ENCODE results near the gene TPTE.
"Not testable (repeated sequence)": the region's sequence is repeated elsewhere in the genome, so short reads cannot be mapped to it uniquely, and the experiment has no call there.

Gene TPTE

GRCh38 chr21:10544376-10544775, 23.0 kb downstream of the TPTE start:
- H3K4me3 ChIP-seq (ENCODE audit: low read length), result not testable (repeated sequence)

GRCh38 chr21:10547868-10548267, 26.5 kb downstream of the TPTE start:
- H3K27me3 ChIP-seq (ENCODE audit: control insufficient read depth, insufficient read depth, low read length); DNase-seq (ENCODE audit: low read depth, low spot score); H3K4me3 ChIP-seq (ENCODE audit: low read length); H3K27ac ChIP-seq (ENCODE audit: low read length); H3K4me1 ChIP-seq (ENCODE audit: control insufficient read depth, insufficient read depth, low read length); H3K36me3 ChIP-seq (ENCODE audit: control insufficient read depth, insufficient read depth, low read length): not testable (repeated sequence)
- peaks cover 14% of the 10 kb centered on the region for H3K9me3 ChIP-seq (ENCODE audit: control insufficient read depth, insufficient read depth, low read length)
- no CpG with 5 or more reads among the region's 4 CpGs for WGBS (ENCODE audit: insufficient coverage, insufficient read length)

More at GRCh38 chr21:10544376-10544775, 23.0 kb downstream of the TPTE start:
- WGBS (ENCODE audit: insufficient coverage, insufficient read length), result no CpG with 5 or more reads among the region's 9 CpGs
- DNase-seq (ENCODE audit: low read depth, low spot score); H3K36me3 ChIP-seq (ENCODE audit: control insufficient read depth, insufficient read depth, low read length); H3K27me3 ChIP-seq (ENCODE audit: control insufficient read depth, insufficient read depth, low read length); H3K27ac ChIP-seq (ENCODE audit: low read length); H3K4me1 ChIP-seq (ENCODE audit: control insufficient read depth, insufficient read depth, low read length): not testable (repeated sequence)
- H3K9me3 ChIP-seq (ENCODE audit: control insufficient read depth, insufficient read depth, low read length), result peaks cover 16% of the 10 kb centered on the region

GRCh38 chr21:10548331-10548954, 27.1 kb downstream of the TPTE start:
- not testable (repeated sequence) for H3K27me3 ChIP-seq (ENCODE audit: control insufficient read depth, insufficient read depth, low read length); H3K36me3 ChIP-seq (ENCODE audit: control insufficient read depth, insufficient read depth, low read length); DNase-seq (ENCODE audit: low read depth, low spot score); H3K4me1 ChIP-seq (ENCODE audit: control insufficient read depth, insufficient read depth, low read length); H3K27ac ChIP-seq (ENCODE audit: low read length); H3K4me3 ChIP-seq (ENCODE audit: low read length)
- peaks cover 14% of the 10 kb centered on the region for H3K9me3 ChIP-seq (ENCODE audit: control insufficient read depth, insufficient read depth, low read length)
- WGBS (ENCODE audit: insufficient coverage, insufficient read length), result no CpG with 5 or more reads among the region's 2 CpGs

GRCh38 chr21:10570803-10571202, 49.4 kb downstream of the TPTE start:
- not testable (repeated sequence) for H3K36me3 ChIP-seq (ENCODE audit: control insufficient read depth, insufficient read depth, low read length); H3K27me3 ChIP-seq (ENCODE audit: control insufficient read depth, insufficient read depth, low read length); H3K27ac ChIP-seq (ENCODE audit: low read length); H3K4me3 ChIP-seq (ENCODE audit: low read length); H3K4me1 ChIP-seq (ENCODE audit: control insufficient read depth, insufficient read depth, low read length); DNase-seq (ENCODE audit: low read depth, low spot score)
- peaks cover 12% of the 10 kb centered on the region for H3K9me3 ChIP-seq (ENCODE audit: control insufficient read depth, insufficient read depth, low read length)
- WGBS (ENCODE audit: insufficient coverage, insufficient read length), result no CpG with 5 or more reads among the region's 2 CpGs

GRCh38 chr21:10574531-10575310, 53.3 kb downstream of the TPTE start:
- H3K27ac ChIP-seq (ENCODE audit: low read length); H3K36me3 ChIP-seq (ENCODE audit: control insufficient read depth, insufficient read depth, low read length); DNase-seq (ENCODE audit: low read depth, low spot score); H3K4me3 ChIP-seq (ENCODE audit: low read length); H3K4me1 ChIP-seq (ENCODE audit: control insufficient read depth, insufficient read depth, low read length); H3K27me3 ChIP-seq (ENCODE audit: control insufficient read depth, insufficient read depth, low read length): not testable (repeated sequence)
- peaks cover 15% of the 10 kb centered on the region for H3K9me3 ChIP-seq (ENCODE audit: control insufficient read depth, insufficient read depth, low read length)
- no CpG with 5 or more reads among the region's 16 CpGs for WGBS (ENCODE audit: insufficient coverage, insufficient read length)

- Histone ChIP-seq H3K9me3 (ENCODE audit: control insufficient read depth, insufficient read depth, low read length) (peaks cover 15% of the 10 kb centered on the region), H3K36me3 (ENCODE audit: control insufficient read depth, insufficient read depth, low read length) (no peaks in the 10 kb centered on the region), H3K4me1 (ENCODE audit: control insufficient read depth, insufficient read depth, low read length) (no peaks in the 10 kb centered on the region), H3K27ac (ENCODE audit: low read length) (no peak overlapping the region), H3K4me3 (ENCODE audit: low read length) (no peak overlapping the region), H3K27me3 (ENCODE audit: control insufficient read depth, insufficient read depth, low read length) (no peaks in the 10 kb centered on the region)
- no peak for DNase-seq (ENCODE audit: low read depth, low spot score)
- WGBS (ENCODE audit: insufficient coverage, insufficient read length), result no CpG with 5 or more reads among the region's 2 CpGs
Measured at GRCh38 chr21:10575311-10575667, 53.9 kb downstream of the TPTE start.

- not testable (repeated sequence) for H3K27me3 ChIP-seq (ENCODE audit: control insufficient read depth, insufficient read depth, low read length); H3K36me3 ChIP-seq (ENCODE audit: control insufficient read depth, insufficient read depth, low read length); DNase-seq (ENCODE audit: low read depth, low spot score)
Measured at GRCh38 chr21:10578910-10579309, 57.5 kb downstream of the TPTE start.

GRCh38 chr21:10589115-10589514, 67.7 kb downstream of the TPTE start:
- H3K9me3 ChIP-seq (ENCODE audit: control insufficient read depth, insufficient read depth, low read length); DNase-seq (ENCODE audit: low read depth, low spot score); H3K4me3 ChIP-seq (ENCODE audit: low read length); H3K27me3 ChIP-seq (ENCODE audit: control insufficient read depth, insufficient read depth, low read length); H3K27ac ChIP-seq (ENCODE audit: low read length); H3K36me3 ChIP-seq (ENCODE audit: control insufficient read depth, insufficient read depth, low read length); H3K4me1 ChIP-seq (ENCODE audit: control insufficient read depth, insufficient read depth, low read length): not testable (repeated sequence)
- WGBS (ENCODE audit: insufficient coverage, insufficient read length), result no CpG with 5 or more reads among the region's 1 CpG

More at GRCh38 chr21:10578910-10579309, 57.5 kb downstream of the TPTE start:
- not testable (repeated sequence) for H3K4me3 ChIP-seq (ENCODE audit: low read length); H3K27ac ChIP-seq (ENCODE audit: low read length); H3K4me1 ChIP-seq (ENCODE audit: control insufficient read depth, insufficient read depth, low read length)
- H3K9me3 ChIP-seq (ENCODE audit: control insufficient read depth, insufficient read depth, low read length), result peaks cover 11% of the 10 kb centered on the region

- WGBS (ENCODE audit: insufficient coverage, insufficient read length), result no CpG with 5 or more reads among the region's 7 CpGs
- H3K27ac ChIP-seq (ENCODE audit: low read length); H3K36me3 ChIP-seq (ENCODE audit: control insufficient read depth, insufficient read depth, low read length); H3K9me3 ChIP-seq (ENCODE audit: control insufficient read depth, insufficient read depth, low read length); H3K4me1 ChIP-seq (ENCODE audit: control insufficient read depth, insufficient read depth, low read length); DNase-seq (ENCODE audit: low read depth, low spot score); H3K4me3 ChIP-seq (ENCODE audit: low read length); H3K27me3 ChIP-seq (ENCODE audit: control insufficient read depth, insufficient read depth, low read length): not testable (repeated sequence)
Measured at GRCh38 chr21:10607074-10607473, 85.7 kb downstream of the TPTE start.

- no CpG with 5 or more reads among the region's 6 CpGs for WGBS (ENCODE audit: insufficient coverage, insufficient read length)
- H3K4me1 ChIP-seq (ENCODE audit: control insufficient read depth, insufficient read depth, low read length); H3K27me3 ChIP-seq (ENCODE audit: control insufficient read depth, insufficient read depth, low read length); H3K27ac ChIP-seq (ENCODE audit: low read length); H3K4me3 ChIP-seq (ENCODE audit: low read length); H3K36me3 ChIP-seq (ENCODE audit: control insufficient read depth, insufficient read depth, low read length); DNase-seq (ENCODE audit: low read depth, low spot score); H3K9me3 ChIP-seq (ENCODE audit: control insufficient read depth, insufficient read depth, low read length): not testable (repeated sequence)
Measured at GRCh38 chr21:10614285-10614684, 92.9 kb downstream of the TPTE start.

- H3K36me3 ChIP-seq (ENCODE audit: control insufficient read depth, insufficient read depth, low read length); H3K27ac ChIP-seq (ENCODE audit: low read length); DNase-seq (ENCODE audit: low read depth, low spot score); H3K4me1 ChIP-seq (ENCODE audit: control insufficient read depth, insufficient read depth, low read length); H3K27me3 ChIP-seq (ENCODE audit: control insufficient read depth, insufficient read depth, low read length); H3K9me3 ChIP-seq (ENCODE audit: control insufficient read depth, insufficient read depth, low read length); H3K4me3 ChIP-seq (ENCODE audit: low read length): not testable (repeated sequence)
- WGBS (ENCODE audit: insufficient coverage, insufficient read length), result no CpG with 5 or more reads among the region's 3 CpGs
Measured at GRCh38 chr21:10616061-10616460, 94.7 kb downstream of the TPTE start.

Data from iPS DF 6.9 (cell line).